T-helper 2 cell (primary cell): ENCODE data around the gene SNX25.
A peak's percentile ranks its signal among the peaks of the same experiment; 100 is the strongest.

Experiments used
- DNase-seq, 5 experiments: peaks; one replicate each; pipeline versions ENCODE4 v3.0.0 to v3.0.0-alpha.2; 2012 to 2022

Gene SNX25

DNA sequence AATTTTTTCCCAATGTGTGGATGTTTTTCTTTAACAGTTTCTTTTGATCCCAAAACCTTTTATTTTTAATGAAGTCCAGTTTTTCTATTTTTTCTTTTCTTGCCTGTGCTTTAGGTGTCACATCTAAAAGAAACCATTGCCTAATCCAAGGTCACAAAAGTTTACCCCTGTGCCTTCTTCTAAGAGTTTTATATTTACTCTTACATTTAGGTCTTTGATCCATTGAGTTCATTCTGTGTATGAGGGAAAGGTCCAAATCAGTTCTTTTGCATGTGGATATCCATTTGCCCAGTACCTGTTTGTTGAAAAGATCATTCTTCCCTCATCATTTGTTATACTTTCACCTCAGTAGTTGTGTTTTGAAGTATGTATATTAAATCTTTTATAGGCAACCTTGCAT is 173.4 kb downstream of the SNX25 start:
- DNase-seq = no peak

DNA sequence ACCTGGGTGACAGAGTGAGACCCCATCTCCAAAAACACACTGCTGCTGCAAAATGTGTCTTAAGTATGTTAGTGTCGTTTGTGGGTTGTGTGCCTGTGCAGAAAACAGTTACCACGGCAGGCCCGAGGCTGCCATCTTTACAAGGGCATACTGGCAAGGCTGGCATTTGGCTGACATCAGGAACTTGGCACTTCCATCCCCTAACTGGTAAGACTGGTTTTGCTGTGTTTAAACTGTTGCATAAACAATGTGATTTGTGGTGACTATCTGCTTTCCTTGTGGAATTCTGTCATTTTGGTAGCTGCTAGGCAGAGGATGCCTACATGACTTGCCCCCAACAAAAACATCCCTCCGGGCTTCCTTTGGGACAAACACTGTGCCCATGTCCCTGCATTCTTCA is 174.1 kb downstream of the SNX25 start:
- no peak for DNase-seq

DNA sequence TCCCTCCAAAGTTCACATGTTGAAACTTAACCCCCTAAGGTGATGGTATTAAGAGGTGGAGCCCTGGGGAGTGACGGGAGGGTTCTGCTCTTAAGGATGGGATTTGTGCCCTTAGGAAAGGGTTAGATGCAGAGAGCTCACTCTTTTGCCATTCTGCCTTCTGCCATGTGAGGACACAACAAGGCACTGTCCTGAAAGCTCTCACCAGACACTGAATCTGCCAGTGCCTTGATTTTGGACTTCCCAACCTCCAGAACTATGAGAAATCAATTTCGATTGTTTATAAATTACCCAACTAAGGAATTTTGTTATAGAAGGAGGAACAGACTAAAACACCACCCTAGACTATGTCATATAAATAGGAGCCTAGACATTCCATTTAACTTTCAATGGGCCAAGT is 174.7 kb downstream of the SNX25 start:
- no peak for DNase-seq

DNA sequence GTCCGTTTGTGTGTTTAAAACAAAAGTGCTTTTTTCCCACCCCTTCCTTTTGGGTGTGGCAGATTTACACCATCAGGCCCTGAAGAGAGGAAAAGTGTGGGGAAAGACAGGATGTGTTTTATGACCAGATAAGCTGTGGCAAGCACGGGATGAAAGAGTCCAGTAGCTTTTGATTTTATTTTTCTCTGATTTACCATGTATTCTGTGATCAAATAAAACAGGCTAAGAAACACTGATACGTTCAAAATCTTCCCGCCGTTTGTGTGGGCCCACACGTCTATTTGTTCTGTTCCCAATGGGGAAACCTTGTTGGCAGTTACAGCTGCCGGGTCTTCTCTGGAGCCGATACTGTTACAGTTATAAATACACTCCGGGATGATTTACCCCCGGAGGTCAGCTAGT is 175.5 kb downstream of the SNX25 start:
- no peak for DNase-seq

DNA sequence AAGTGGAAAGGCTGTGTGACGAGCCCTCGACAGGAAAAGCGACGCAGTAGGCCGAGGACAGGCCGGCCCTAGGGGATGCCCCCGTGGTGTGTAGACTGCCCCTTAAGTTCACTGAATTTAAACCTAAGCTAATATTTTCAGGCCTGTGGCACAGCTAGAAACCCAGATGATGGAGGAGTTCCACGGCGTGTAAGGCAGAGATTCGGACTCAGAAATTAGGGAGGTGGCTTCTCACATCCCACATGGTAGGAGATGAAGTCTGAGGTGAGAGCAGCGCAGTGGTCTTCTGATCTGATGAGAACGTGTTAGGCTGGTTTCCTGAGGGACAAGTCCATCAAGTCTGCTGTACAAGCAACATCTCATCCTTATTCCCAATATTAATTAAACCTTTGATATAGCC is 178.6 kb downstream of the SNX25 start:
- DNase-seq = no peak

DNA sequence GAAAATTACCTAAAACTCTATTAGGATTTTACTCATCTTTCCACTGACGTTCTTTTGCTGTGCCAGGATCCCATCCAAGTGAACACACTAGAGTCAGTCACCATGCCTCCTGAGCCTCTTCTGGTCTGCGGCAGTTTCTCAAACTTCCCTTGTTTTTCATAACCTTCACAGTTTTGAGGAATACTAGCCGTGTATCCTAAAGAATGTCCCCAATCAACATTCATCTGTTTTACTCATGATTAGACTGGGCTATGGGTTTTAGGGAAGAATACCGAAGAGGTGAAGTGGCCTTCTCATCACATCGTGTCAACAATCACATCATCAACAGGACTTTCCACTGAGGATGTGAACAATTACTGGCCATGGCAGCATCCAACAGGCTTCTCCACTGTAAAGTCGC is 181.5 kb downstream of the SNX25 start:
- no peak for DNase-seq

DNA sequence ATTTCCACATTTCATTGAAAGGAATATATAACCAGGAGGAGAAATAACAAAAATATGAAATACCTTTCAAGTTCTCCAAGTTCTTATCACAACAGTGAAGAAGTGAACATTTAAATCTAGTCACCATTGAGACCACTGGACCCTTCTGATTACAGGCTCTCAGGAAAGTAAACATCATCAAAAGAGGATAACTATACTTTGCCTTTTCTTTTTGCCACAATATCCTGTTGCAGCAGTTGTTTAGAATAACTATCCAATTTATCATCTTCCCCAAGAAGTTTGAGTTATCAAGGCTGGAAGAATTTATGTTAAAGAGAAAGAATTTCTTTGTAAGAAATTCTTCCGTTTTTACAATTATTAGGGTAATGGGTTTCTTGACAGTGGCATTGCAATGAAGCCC is 182.8 kb downstream of the SNX25 start:
- no peak for DNase-seq

GRCh38 chr4:185394568-185395237 is 185.3 kb downstream of the SNX25 start:
- peak in 1 of 5 experiments; percentile 22 for DNase-seq

DNA sequence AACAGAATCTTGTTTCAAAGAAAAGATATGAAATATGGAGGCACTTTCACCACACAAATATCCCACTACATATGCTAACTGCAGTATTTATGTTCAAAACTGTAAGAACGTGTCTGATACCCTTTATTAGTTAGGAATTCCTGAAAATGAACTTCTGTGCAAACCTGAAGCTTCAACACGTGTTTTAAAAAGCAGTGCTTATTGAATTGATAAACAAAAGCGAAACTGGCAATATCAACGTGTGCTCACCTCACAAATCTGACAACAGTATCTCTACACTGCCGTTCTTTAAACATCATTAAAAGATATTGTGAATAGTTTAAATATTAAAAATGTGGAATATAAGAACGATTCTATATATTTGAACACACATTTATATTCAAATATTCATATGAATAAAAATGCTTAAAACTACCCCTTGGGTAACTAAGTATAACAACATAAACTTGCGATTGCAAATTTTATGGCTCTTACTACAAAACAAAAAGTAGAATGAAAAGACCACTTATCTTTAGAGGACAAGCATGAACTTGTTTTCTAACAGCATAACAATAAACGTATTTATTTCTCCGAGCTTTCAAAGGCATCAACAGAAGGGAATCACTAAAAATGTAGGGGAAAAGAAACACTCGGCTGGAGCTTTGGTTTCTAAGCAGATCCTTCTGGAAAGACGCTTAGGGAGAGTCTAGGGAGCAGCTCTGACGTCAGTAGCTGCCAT is 186.0 kb downstream of the SNX25 start, which contains the start of gene LRP2BP:
Gene LRP2BP (minus strand): TSS at position 687 of the 718 bp plus-strand sequence. CDS start 17,738 bp downstream, outside the sequence.
- DNase-seq = peak in 1 of 5 experiments; percentile 66

GRCh38 chr4:185395956-185396723 is 186.7 kb downstream of the SNX25 start:
- peak; percentile 92 to 97 (median 96) for DNase-seq

DNA sequence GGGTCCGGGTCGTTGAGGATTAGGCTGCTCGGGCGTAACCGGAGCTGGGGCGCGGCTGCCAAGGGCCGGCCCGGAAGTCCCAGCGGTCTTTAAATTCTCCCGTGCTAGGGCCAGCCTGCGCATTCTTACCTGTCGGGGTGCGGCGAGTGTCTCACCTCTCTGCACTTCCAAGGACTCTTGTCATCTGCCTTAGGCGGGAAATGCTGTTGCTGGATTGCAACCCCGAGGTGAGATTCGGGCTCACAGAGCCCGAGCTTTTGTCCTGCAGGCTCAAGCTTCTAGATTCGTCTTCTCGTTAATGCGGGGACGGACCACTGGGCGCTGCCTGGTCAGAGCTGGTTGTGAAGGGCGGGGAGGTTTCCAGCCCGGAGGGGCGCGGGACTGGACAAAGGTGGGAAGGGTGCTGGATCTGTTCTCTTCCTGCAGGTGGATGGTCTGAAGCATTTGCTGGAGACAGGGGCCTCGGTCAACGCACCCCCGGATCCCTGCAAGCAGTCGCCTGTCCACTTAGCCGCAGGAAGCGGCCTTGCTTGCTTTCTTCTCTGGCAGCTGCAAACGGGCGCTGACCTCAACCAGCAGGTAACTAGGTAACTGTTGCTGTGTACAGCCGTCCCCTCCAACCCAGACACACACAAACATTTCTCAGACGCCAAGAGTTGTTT is 187.5 kb downstream of the SNX25 start, which contains the start of gene ANKRD37:
Gene ANKRD37 (plus strand): TSS at position 118 of the 662 bp plus-strand sequence. CDS start 83 bp downstream, at position 201.
- peak in 1 of 5 experiments; percentile 13 for DNase-seq

GRCh38 chr4:185398618-185399017 is 189.2 kb downstream of the SNX25 start:
- no peak for DNase-seq

DNA sequence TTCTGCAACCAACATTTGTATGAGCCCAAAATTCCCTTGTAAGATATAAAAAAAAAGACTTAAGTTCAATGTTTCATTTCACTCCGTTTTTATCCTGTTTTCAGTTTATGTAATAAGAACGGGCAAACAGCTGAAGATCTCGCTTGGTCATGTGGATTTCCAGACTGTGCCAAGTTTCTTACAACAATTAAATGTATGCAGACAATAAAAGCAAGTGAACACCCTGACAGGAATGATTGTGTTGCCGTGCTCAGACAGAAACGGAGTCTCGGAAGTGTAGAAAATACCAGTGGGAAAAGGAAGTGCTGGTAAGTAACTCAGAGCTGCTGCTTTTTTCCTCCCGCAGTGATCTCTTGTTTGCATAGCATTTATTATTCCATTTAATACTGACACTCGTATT is 190.1 kb downstream of the SNX25 start:
- DNase-seq = no peak

GRCh38 chr4:185404031-185404430 is 194.6 kb downstream of the SNX25 start:
- no peak for DNase-seq

GRCh38 chr4:185405296-185405999 is 196.1 kb downstream of the SNX25 start:
- DNase-seq = no peak

DNA sequence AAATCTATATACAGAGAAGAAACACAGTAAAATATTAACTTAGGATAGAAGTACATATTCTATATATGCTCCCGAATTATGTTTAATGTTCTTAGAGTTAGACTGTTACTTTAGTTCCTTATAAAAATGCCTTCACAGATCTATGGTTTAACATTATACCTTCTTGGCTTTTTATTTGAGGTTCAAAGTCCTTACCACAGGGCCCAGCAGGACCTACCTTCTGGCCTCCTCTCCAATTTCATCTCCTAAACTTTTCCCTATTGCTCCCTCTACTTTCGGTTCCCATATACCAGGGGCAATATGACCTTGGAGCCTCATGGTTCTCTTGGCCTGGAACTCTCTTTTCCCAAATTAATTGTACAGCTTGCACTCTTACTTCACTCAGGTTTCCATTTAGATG is 199.0 kb downstream of the SNX25 start:
- no peak for DNase-seq

- no peak for DNase-seq
Measured at GRCh38 chr4:185411849-185412248, 202.5 kb downstream of the SNX25 start.

- DNase-seq = no peak
Measured at GRCh38 chr4:185412412-185412811, 203.0 kb downstream of the SNX25 start.
